GM19351 (cell line): ENCODE measurements around the gene ALOX12.
"Not testable (repeated sequence)": the region's sequence is repeated elsewhere in the genome, so short reads cannot be mapped to it uniquely, and the experiment has no call there.

Source experiments
- ATAC-seq: cut with Tn5 transposase; IDR thresholded peaks from one replicate; pipeline ENCODE4 v1.9.1; 2021; ENCODE audit warnings: mild to moderate bottlenecking, moderate library complexity; ENCODE audit not compliant: unreplicated experiment

ALOX12 gene

DNA sequence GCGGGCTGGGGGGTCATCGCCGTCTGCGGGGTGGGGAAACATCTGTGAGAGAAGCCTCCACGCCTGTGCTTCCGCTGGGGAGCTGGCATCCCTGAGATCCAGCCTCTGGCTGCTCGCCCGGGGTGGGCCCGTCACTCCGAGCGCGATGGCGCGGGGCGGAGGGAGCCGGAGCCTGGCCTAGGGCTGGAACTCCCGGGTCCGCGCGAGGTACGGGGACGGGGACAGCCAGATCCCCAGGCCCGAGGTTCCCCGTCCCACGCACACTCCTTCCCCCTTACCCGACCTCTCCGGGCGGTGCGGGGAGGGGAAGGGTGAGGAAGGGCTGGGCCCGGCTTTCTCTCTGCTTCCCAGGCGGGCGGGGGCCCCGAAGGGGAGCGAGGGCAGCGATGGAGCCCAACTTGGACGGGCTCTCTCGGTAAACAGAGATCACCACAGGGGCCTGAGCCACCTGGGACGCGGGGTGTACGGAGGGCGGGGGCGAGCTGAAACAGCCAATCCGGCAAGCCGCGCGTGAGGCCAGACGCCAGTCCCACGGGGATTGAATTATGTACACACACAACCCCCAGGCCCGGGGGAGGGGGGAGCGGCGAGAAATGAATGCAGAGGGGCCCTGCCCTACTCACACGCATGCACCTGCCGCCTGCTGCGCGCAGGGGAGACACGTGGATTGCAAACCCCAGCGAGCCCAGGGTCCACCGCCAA lies 47.8 kb downstream of the ALOX12 start, which contains the start of gene SLC16A11:
Gene SLC16A11 (minus strand): TSS at position 596 of the 702 bp plus-strand sequence. CDS start 579 bp downstream, at position 17.
- no peak for ATAC-seq

- ATAC-seq = no peak
Measured at GRCh38 chr17:7045492-7046126, 49.8 kb downstream of the ALOX12 start.

DNA sequence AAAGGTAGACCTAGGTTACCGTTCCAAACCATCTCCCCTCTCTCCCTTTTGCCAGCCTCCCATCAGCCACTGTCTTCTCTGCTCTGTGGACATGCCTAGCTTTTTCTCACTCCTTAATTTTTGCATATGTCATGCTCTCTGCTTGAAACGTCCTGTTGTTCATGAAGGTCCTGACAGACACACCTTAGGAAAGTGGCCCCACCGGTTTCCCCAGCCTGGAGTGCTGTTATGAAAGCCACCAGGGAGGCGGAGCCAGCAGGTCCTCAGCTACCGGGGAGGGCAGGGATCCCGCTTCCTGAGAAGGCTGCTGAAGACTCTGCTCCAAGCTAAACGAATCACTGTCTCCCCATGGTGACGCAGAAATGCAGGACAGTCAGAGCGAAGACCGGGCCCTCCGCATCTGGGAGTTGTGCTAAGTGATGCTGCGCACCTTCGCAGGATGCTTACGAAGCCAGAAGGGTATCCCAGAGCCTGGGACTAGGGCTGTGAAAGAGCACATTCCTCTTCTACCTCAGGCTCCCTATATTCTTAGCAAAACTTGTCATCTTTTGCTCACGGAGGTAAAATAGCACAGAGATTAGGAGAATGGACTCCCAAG lies 50.4 kb downstream of the ALOX12 start:
- ATAC-seq = no peak

DNA sequence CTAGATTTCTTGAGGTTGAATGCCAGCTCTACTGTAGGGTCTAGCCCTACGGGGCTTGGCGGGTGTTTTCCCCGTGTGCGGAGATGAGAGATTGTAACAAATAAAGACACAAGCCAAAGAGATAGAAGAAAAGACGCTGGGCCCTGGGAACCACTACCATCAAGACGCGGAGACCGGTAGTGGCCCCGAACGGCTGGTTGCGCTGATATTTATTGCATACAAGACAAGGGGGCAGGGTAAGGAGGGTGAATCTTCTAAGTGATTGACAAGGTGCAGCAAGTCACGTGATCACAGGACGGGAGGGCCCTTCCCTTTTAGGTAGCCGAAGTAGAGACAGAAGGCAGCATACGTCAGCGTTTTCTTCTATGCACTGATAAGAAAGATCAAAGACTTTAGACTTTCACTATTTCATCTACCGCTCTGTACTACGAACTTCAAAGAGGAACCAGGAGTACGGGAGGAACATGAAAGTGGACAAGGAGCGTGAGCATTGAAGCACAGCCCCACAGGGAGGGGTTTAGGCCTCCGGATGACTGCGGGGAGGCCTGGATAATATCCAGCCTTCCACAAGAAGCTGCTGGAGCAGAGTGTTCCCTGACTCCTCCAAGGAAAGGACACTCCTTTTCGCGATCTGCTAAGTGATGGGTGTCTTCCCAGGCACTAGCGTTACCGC lies 51.0 kb downstream of the ALOX12 start:
- ATAC-seq = not testable (repeated sequence)

DNA sequence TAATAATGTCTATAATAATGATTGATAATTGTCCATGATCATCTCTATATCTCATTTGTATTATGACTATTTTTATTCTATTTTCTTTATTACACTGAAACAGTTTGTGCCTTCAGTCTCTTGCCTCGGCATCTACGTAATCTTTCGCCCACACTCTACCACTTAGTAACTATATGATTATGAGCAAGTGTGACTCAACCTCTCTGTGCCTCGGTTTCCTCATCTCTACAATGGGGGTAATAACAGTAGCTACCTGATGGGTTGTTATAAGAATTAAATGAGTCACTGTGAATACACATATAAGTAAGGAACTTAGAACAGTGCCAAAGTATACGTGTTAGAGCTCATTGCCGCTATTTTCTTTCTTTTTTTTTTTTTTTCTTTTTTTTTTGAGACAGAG lies 51.7 kb downstream of the ALOX12 start:
- ATAC-seq = no peak

DNA sequence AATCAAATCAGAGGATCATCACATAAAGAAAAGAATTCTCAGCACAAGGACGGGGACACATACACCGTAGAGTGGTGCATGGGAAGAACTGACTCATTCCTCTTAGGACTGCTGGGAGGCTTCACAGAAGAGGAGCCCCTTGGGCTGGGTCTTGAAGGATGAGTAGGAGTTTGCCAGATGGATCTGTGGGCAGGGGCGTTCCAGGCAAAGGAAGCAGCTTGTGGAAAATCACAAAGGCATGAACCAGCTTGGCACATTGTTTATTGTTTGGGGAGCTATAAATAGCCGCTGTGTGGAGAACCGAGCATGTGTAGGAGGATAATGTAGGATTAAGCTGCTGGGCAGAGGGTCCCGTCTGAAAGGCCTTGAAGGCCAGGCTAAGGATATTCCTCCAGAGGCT lies 53.1 kb downstream of the ALOX12 start:
- ATAC-seq = no peak

GRCh38 chr17:7050583-7050982 lies 54.7 kb downstream of the ALOX12 start:
- not testable (repeated sequence) for ATAC-seq

DNA sequence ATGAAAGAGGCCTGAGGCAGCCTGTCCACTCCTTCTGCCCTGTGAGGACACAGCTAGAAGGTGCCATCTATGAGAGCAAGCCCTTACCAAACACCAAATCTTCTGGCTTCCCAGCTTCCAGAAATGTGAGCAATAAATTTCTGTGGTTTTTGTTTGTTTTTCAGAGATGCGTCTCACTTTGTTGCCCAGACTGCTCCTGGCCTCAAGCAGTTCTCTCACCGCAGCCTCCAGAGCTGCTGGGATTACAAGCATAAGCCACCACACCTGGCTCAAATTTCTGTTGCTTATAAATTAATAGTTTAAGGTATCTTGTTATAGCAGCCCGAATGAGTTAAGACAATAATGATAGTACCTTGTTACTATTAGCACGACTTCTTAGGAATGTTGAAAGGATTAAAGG lies 60.5 kb downstream of the ALOX12 start:
- no peak for ATAC-seq

DNA sequence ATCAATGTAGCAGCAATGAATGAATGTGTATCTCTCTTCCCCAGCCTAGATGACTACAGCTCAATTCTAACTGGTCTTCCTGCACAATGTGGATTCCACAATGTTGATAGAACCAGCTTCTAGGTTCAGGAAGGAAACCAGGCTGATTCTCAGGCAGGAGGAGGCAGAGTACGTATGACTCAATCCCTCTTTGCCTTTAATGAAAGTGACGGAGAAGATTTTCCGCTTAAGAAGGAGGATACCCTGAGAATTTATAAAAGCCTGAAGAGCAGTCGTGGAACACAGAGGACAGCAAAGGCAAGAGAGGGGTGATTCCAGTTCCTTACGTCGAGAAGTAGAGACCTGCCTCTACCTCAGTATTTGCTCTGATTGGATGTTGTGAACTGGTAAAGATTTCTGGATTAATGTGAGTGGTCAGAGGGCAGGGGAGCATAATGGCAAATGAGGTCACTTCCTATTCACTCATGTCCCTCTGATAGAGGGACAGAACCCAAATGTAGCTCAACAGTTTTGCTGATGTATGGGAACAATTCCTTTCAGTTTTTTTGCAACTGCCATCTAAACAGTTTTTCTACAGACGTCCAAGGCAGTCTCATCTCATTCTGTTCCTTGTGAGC lies 63.1 kb downstream of the ALOX12 start:
- no peak for ATAC-seq
